ENCODE results near the gene SLC25A12.

DNA sequence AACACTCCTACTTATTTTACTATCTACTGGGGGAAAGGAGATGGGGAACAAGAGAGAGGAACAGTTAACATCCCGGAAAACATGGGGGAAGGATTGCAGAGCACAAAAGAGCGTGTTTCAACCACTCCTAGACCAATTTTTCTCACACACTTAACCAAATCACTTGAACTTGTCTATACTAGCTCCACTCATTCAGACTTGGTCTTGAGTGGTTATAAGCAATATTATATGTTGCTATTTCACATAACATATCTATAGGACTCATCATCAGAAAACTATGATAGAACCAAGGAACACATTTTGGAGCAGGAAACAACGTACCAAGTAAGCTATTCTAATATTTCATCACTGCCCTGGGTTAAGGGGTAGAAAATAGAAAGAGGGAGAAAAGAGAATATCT, 31.5 kb downstream of the SLC25A12 start:
- TF ChIP-seq, protein P1, sequence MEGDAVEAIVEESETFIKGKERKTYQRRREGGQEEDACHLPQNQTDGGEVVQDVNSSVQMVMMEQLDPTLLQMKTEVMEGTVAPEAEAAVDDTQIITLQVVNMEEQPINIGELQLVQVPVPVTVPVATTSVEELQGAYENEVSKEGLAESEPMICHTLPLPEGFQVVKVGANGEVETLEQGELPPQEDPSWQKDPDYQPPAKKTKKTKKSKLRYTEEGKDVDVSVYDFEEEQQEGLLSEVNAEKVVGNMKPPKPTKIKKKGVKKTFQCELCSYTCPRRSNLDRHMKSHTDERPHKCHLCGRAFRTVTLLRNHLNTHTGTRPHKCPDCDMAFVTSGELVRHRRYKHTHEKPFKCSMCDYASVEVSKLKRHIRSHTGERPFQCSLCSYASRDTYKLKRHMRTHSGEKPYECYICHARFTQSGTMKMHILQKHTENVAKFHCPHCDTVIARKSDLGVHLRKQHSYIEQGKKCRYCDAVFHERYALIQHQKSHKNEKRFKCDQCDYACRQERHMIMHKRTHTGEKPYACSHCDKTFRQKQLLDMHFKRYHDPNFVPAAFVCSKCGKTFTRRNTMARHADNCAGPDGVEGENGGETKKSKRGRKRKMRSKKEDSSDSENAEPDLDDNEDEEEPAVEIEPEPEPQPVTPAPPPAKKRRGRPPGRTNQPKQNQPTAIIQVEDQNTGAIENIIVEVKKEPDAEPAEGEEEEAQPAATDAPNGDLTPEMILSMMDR (IDR thresholded peaks at IDR 0.05; ENCODE audit: low read depth, low read length, poor library complexity, severe bottlenecking), result no peak
- no peak for TF ChIP-seq EZH2phosphoT487 (IDR thresholded peaks at IDR 0.05; ENCODE audit: borderline replicate concordance, low read length)
